Body of pancreas (tissue), 4 donors: ENCODE measurements around the gene MT1B.

Source experiments
- POLR2A ChIP-seq, 3 donors: fragments of 450-650 bp; IDR thresholded peaks; one replicate each; pipeline ENCODE4 v1.6.1; 2016; ENCODE audit warnings: antibody characterized with exemption in 3 of 3, mild to moderate bottlenecking in 2 of 3
- TF ChIP-seq, protein P1 (sequence below), 7 experiments: fragments of 450-650 bp in 4 of 7; fragments of 200-600 bp in 3 of 7; sonication (generic) in 3 of 7; IDR thresholded peaks; one replicate each; pipeline ENCODE4 v1.5.1; 2016 to 2019; ENCODE audit warnings: antibody characterized with exemption in 7 of 7

DNA sequence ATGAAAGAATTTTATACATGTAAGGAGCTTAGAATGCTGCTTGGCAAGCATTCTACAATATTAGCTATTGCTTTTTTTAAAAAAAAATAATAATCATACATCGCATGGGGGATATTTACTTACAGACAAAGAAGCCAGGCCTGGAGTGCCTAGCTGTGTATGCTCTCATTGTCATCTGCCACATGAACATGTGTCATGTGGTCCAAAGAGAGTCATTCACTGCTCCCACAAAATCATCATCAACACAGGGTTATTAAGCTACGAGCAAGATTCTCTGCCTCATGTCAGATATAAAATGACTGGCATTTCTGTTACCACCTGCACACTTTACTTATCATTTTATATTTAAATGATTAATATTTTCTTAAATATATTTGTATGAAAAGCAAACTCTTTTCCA lies 28.0 kb upstream of the MT1B start:
- TF ChIP-seq POLR2A (IDR thresholded peaks at IDR 0.05), result no peak
- TF ChIP-seq, protein P1, sequence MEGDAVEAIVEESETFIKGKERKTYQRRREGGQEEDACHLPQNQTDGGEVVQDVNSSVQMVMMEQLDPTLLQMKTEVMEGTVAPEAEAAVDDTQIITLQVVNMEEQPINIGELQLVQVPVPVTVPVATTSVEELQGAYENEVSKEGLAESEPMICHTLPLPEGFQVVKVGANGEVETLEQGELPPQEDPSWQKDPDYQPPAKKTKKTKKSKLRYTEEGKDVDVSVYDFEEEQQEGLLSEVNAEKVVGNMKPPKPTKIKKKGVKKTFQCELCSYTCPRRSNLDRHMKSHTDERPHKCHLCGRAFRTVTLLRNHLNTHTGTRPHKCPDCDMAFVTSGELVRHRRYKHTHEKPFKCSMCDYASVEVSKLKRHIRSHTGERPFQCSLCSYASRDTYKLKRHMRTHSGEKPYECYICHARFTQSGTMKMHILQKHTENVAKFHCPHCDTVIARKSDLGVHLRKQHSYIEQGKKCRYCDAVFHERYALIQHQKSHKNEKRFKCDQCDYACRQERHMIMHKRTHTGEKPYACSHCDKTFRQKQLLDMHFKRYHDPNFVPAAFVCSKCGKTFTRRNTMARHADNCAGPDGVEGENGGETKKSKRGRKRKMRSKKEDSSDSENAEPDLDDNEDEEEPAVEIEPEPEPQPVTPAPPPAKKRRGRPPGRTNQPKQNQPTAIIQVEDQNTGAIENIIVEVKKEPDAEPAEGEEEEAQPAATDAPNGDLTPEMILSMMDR (IDR thresholded peaks at IDR 0.05), result no peak
